GM19239 (cell line): ENCODE data around the gene OST4.
A peak's percentile ranks its signal among the peaks of the same experiment; 100 is the strongest.

Source experiments
- DNase-seq: peaks from one replicate; pipeline ENCODE4 v3.0.0; 2011; ENCODE audit warnings: low spot score; ENCODE audit not compliant: insufficient read length
- FAIRE-seq: peaks from 2 replicates; lab custom pipeline; 2011; peaks lifted over from hg19 to GRCh38; lab: Jason Lieb, UNC

OST4 gene

DNA sequence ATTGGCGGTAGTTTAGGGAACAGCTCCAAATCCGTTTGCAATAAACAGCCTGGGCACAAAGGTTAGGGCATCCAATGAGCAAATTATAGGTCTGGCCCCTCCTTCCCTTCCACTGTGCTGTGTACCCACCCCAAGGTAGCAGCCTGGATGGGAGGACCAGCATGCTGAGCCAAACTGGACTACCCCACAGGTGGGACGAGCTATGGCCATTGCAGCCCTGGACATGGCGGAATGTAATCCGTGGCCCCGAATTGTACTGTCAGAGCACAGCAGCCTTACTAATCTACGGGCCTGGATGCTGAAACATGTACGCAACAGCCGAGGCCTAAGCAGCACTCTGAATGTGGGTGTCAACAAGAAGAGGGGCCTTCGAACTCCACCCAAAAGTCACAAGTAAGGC is 13.2 kb downstream of the OST4 start:
- FAIRE-seq (no peak), DNase-seq (no peak)

GRCh38 chr2:27057184-27057583 is 14.3 kb downstream of the OST4 start:
- FAIRE-seq (no peak), DNase-seq (no peak)

- FAIRE-seq, result no peak
These were observed 16.7 kb downstream of the OST4 start for GRCh38 chr2:27054721-27055120.

DNA sequence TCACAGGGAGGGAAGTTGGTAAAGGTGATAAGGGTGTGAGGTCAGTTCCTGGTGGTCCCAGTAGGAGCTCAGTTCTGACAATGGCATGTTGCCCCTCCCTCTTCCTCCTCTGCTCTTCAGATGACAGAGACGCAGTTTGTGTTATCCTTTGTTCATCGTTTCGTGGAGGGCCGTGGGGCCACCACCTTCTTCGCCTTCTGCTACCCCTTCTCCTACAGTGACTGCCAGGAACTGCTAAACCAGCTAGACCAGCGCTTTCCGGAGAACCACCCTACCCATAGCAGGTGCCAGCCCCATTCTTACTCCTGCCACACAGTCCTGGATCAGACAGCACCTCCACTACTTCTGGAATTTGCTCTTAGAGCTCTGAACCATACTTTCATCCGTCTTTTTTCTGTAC is 17.7 kb downstream of the OST4 start:
- FAIRE-seq (no peak), DNase-seq (no peak)

More at GRCh38 chr2:27054721-27055120, 16.7 kb downstream of the OST4 start:
- DNase-seq, result no peak

DNA sequence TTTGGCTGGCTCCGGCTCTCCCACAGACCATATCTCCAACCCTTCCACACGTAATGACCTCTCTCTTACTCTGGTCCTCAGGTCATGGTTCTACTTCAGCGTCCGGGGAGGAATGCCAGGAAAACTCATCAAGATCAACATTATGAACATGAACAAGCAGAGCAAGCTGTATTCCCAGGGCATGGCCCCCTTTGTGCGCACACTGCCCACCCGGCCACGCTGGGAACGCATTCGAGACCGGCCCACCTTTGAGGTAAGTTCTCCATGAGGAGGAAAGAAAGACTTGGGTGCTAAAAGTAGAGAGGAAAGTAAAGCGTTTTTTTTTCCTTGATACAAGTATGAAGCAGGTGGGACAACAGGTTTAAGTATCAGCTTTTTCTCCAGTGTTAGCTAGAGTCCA is 18.1 kb downstream of the OST4 start:
- no peak for FAIRE-seq
- DNase-seq, result no peak

DNA sequence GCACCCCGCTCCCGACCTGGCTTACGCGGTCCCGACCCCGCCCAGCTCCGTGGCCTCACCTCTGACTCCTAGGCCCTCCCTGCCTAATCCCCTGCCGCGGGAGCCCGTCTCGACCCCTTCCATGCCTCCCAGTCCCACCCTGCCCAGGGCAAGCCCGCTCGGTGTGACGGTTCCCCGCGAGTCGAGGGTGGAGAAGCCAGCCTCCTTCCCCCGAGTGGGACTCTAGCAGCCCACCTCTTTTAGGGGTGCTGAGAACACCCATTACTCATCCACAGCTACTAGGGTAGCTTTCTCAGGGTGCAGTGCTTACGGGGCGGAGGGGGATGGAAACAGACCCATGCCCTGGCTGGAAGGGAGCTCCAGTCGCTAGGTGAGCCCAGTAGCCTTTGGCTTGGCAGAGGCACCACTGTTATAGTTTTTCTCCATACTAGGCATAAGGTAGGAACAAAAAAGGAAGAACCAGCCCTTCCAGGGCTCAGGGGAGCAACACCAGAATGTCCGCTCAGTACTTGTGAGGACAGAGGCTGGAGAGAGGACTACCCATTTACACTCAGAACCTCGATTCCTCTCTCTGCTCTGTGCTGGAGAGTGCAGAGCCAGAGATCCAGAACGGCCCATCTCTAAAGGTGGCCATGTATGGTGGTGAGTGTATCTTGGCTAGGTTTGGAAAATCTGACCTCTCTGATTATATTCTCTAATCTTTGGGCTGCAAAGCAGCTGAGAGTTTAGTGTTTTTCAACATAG is 19.4 kb downstream of the OST4 start:
- FAIRE-seq (no peak), DNase-seq (no peak)

- FAIRE-seq (peak; percentile 96), DNase-seq (peak; percentile 98)
These were observed 20.2 kb downstream of the OST4 start, which contains the start of gene AGBL5 for GRCh38 chr2:27050996-27051901. AGBL5 (plus strand) TSS chr2:27051668; CDS start chr2:27052959, 1,291 bp downstream.

GRCh38 chr2:27050281-27050995 is 21.0 kb downstream of the OST4 start:
- DNase-seq, result peak; percentile 80
- no peak for FAIRE-seq

DNA sequence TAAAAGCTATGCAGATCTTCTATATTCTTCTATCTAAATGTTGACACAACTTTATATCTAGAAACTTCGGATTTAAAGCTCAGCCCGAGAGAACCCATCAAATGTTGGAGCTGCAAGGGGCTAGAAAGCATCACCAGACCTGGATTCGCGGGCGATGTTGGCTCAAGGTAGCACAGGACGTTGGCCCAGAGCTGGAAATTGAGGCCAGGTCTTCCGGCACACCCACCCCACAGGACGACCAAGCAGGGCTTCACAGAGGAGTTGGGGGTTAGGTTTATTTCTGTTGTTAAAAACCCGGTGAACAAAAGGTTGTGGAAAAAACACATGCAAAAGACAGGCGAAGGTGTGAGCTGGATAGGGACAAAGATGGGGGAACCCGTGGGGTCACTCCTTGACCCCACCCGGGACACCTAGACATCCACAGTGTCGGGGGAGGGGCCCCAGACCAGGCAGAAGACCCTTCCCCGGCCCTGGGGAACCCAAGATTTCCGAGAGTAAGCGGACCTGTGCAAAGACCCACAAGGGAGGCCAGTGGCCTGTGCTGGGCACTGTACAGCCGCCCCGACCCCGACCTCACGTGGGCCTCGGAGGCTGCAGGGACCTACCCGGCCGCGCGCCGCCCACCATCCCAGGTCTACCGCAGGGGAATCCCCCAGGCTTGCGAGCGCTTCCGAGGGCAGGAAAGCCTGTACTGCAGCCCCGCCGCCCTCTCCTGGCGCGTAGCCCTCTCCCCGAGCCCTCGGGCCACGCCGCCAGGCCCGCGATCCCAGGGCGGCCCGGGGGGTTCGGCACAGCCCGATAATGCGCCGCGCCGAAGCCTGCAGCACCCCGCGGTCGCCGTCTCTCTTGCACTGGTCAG is 21.8 kb downstream of the OST4 start:
- FAIRE-seq (no peak), DNase-seq (peak; percentile 62)

GRCh38 chr2:27042985-27043634 is 28.3 kb downstream of the OST4 start:
- no peak for DNase-seq

GRCh38 chr2:27042159-27042661 is 29.2 kb downstream of the OST4 start:
- FAIRE-seq, result peak; percentile 86
- no peak for DNase-seq

More at GRCh38 chr2:27042985-27043634, 28.3 kb downstream of the OST4 start:
- FAIRE-seq, result no peak

DNA sequence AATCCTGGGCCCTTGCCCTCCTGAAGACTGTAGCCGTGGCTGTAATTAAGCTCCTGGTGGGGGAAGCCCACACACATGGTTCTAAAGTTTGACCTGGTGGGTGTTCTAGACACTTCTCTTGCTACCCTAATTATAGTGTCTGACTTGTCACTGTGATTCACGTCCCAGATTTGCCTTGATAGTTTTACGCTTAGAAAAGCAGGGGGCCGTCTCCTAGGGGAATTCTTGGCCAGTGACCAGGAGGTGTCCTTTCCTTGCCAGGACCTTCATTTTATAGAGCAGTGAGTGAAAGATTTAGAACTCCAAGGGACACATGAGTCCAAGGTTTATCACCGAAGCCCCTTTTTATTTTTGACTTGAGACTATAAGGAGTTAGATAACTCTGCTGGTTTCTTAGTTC is 29.7 kb downstream of the OST4 start:
- FAIRE-seq (no peak), DNase-seq (no peak)

GRCh38 chr2:27040282-27040681 is 31.2 kb downstream of the OST4 start:
- FAIRE-seq (no peak), DNase-seq (no peak)

DNA sequence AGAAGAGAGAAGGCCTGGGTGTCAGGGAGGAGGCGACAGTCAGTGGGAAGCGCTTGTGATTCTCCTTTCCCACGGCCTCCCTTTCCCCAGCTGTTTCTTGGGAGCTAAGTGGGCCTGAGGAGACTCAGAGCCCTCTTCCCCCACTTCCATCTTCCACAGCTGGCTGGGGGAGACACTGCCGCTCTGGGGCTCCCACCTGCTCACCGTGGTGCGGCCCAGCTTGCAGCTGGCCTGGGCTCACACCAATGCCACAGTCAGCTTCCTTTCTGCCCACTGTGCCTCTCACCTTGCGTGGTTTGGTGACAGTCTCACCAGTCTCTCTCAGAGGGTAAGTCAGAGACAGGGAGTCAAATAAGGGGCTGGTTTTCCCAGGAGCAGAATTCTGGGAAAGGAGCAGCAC is 31.6 kb downstream of the OST4 start:
- FAIRE-seq, result no peak
- DNase-seq, result no peak

DNA sequence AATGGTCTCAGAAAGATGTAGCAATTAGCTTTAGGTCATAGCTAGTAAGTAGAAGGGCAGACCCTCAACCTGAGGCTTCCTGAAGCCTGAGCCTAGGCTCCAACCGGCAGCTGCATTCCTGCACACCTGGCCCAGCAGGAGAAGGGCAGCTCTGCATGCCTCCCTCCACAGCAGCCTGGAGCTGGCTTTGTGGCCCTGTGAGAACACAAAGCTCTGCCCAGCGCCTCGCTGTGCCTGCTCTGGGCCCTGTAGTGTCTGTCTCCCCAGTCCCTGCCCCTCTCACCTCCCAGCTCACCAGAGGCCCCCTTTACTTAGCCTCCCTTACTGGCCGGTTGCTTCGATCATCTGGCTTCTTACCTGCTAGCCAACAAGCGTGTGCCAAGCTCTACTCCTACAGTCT is 32.0 kb downstream of the OST4 start:
- DNase-seq (no peak), FAIRE-seq (no peak)

GRCh38 chr2:27038631-27039339 is 32.7 kb downstream of the OST4 start:
- no peak for DNase-seq
- FAIRE-seq, result no peak

DNA sequence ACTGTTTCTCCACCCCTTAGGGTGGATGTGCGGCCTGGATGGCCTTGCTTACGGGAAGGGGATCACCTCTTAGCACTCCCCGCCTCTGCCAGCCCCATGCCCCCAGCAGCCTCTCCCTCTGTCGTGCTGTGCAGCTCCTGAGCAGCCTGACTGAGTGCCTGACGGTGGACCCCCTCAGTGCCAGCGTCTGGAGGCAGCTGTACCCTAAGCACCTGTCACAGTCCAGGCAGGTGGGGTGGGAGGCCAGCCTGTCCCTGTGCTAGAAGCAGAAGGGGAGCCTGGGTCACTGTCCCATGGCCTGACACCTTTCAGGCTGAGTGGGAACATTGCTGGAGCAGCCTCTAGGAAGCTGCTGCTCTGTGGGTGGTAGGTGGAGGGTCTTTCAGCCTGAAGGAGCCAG is 33.4 kb downstream of the OST4 start:
- no peak for FAIRE-seq
- DNase-seq, result no peak

- DNase-seq, result no peak
These were observed 38.1 kb downstream of the OST4 start for GRCh38 chr2:27033253-27033852.

More at GRCh38 chr2:27033253-27033852, 38.1 kb downstream of the OST4 start:
- no peak for FAIRE-seq
